Neural crest cell (in vitro differentiated cells): Measurements from ENCODE around the gene FAXDC2. TPM values are rescaled to one million over a fixed set of nuclear protein-coding genes. Genes with fewer than 3 reads are reported as not detected.
"Not testable (repeated sequence)": the region's sequence is repeated elsewhere in the genome, so short reads cannot be mapped to it uniquely, and the experiment has no call there.

Source experiments
- DNase-seq: peaks from one replicate; pipeline ENCODE4 v3.0.0; 2021; ENCODE audit warnings: low read depth, mixed read lengths, low spot score
- H3K27ac Mint-ChIP-seq: one replicate; pipeline ENCODE4 v1.8.0; 2021; ENCODE audit warnings: mild to moderate bottlenecking, mixed read lengths; ENCODE audit not compliant: unreplicated experiment
- H3K27me3 Mint-ChIP-seq: 2 replicates; pipeline ENCODE4 v1.8.0; 2021; ENCODE audit warnings: low read depth, mild to moderate bottlenecking, mixed read lengths
- H3K36me3 Mint-ChIP-seq: 2 replicates; pipeline ENCODE4 v1.8.0; 2021; ENCODE audit warnings: low read depth, mild to moderate bottlenecking, mixed read lengths
- H3K4me1 Mint-ChIP-seq: 2 replicates; pipeline ENCODE4 v1.8.0; 2021; ENCODE audit warnings: mixed read lengths
- H3K4me3 Mint-ChIP-seq: one replicate; pipeline ENCODE4 v1.8.0; 2021; ENCODE audit warnings: mild to moderate bottlenecking, mixed read lengths
- H3K9me3 Mint-ChIP-seq: 2 replicates; pipeline ENCODE4 v1.8.0; 2021; ENCODE audit warnings: mixed read lengths
- total RNA-seq: library from RNA; stranded (reverse); gene quantifications from 2 replicates; pipeline ENCODE4 v1.2.1, GENCODE V29; 2021
- TF ChIP-seq, protein P1 (sequence below): fragments of 200-600 bp; sonication (generic); conservative IDR thresholded peaks from 2 replicates; pipeline ENCODE4 v1.5.0; 2021; ENCODE audit warnings: antibody characterized with exemption, mild to moderate bottlenecking

The FAXDC2 gene
- total RNA-seq, 1 donor from 2014 or later: 2.7 TPM

DNA sequence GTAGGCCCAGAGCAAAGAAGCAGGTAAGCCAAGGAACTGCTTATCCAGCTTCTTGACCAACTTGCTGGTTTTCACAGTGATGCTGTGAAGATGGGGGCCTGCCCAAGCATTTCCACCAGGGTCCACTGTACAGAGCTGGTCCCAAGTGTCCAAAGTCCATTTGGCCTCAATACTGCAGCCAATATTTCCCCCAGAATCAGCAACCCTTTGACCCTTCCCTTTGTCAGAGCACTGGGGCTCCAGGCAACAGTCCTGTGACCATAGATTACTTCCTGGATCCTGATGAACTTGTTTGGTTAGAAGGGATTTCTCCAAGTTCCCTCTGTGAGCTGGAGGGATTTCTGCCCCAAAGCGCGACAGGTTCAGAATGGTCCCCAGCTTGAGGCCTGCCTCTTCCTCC, 26.3 kb downstream of the FAXDC2 start:
- DNase-seq: no peak
- Mint-ChIP-seq H3K36me3 (peaks cover 7% of the 10 kb centered on the region), H3K4me3 (no peak overlapping the region), H3K27ac (no peak overlapping the region), H3K4me1 (peaks cover 12% of the 10 kb centered on the region), H3K27me3 (no peaks in the 10 kb centered on the region), H3K9me3 (no peaks in the 10 kb centered on the region)
- TF ChIP-seq, protein P1, sequence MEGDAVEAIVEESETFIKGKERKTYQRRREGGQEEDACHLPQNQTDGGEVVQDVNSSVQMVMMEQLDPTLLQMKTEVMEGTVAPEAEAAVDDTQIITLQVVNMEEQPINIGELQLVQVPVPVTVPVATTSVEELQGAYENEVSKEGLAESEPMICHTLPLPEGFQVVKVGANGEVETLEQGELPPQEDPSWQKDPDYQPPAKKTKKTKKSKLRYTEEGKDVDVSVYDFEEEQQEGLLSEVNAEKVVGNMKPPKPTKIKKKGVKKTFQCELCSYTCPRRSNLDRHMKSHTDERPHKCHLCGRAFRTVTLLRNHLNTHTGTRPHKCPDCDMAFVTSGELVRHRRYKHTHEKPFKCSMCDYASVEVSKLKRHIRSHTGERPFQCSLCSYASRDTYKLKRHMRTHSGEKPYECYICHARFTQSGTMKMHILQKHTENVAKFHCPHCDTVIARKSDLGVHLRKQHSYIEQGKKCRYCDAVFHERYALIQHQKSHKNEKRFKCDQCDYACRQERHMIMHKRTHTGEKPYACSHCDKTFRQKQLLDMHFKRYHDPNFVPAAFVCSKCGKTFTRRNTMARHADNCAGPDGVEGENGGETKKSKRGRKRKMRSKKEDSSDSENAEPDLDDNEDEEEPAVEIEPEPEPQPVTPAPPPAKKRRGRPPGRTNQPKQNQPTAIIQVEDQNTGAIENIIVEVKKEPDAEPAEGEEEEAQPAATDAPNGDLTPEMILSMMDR: no peak

DNA sequence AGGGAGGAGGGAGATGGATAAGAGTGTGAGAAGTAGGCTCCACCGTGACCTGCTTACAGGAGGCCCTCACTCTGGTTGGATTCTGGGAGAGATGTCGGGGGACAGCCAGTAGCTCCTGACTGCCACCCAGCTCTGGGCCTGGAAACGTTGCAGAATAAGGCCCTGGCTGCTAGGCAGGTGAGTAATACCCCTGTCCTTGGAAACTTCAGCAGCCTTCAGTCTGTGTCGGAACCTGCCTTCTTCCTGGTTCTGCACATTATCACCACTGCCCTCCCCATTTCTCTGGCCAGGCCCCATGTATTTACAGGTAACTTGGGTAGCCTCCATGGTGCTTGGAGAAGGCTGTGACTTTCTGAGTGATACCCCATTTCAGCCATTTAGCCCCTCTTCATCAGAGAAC, 26.8 kb downstream of the FAXDC2 start:
- no peaks in the 10 kb centered on the region for H3K27me3 Mint-ChIP-seq
- H3K4me1 Mint-ChIP-seq: peaks cover 17% of the 10 kb centered on the region
- H3K4me3 Mint-ChIP-seq: no peak overlapping the region
- no peaks in the 10 kb centered on the region for H3K9me3 Mint-ChIP-seq
- TF ChIP-seq, protein P1: no peak
- H3K36me3 Mint-ChIP-seq: peaks cover 7% of the 10 kb centered on the region
- DNase-seq: no peak
- no peak overlapping the region for H3K27ac Mint-ChIP-seq

DNA sequence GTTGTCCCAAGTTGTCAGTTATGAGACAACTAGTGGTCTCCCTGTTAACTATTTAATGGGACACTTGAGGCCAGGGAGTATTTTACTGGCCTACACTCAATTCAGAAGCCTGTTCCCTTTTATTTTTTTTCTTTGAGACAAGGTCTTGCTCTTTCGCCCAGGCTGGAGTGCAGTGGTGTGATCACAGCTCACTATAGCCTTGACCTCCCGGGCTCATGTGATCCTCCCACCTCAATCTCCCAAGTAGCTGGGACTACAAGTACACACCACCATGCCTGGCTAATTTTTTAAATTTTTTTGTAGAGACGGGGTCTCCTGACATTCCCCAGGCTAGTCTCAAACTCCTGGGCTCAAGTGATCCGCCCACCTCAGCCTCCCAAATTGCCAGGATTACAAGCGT, 27.5 kb downstream of the FAXDC2 start:
- not testable (repeated sequence) for H3K27me3 Mint-ChIP-seq, H3K27ac Mint-ChIP-seq, H3K36me3 Mint-ChIP-seq, H3K9me3 Mint-ChIP-seq, DNase-seq, H3K4me3 Mint-ChIP-seq
- H3K4me1 Mint-ChIP-seq: peaks cover 18% of the 10 kb centered on the region

DNA sequence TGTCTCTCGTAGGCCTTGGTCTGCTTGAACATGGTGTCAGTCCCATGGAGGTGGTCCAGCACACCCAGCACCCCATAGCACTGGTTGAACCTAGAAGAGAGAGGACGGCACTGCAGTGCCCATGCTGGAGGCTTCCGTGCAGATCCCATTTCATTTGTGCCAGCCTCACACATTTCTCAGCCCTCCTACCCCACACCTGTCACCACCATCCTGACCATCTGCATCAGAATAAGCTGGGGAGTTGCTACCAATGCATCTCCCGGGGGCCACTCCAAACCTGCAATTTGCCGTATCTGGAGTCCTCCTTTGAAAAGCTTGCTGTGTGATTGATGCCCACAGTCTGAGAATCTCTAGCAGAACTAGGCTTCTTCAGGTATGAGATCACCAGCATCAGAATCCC, 30.0 kb downstream of the FAXDC2 start:
- Mint-ChIP-seq H3K27ac (no peak overlapping the region), H3K4me1 (peaks cover 23% of the 10 kb centered on the region), H3K4me3 (no peak overlapping the region), H3K9me3 (no peaks in the 10 kb centered on the region), H3K27me3 (no peaks in the 10 kb centered on the region), H3K36me3 (peaks cover 21% of the 10 kb centered on the region)
- DNase-seq: no peak
- TF ChIP-seq, protein P1: no peak

DNA sequence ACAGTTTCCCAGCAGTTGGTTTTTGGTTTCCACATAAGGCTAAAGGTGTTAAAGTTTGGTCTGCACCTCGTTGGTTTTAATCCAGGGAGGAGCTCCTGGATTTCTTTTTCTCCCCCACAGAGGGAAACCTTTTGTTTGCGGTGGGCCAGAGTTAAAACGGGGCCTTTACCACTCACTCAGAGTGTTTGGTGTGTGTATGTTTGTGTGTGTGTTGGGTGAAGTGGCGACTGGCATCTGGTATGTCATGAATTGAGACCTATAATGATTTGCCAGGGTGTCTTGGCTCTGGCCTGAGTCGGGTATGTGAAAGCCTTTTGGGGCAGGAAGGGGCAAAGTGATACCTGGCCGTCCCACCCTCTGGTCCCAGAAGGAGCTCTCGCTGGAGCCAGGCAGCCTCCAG, 30.9 kb downstream of the FAXDC2 start:
- Mint-ChIP-seq H3K27me3 (no peaks in the 10 kb centered on the region), H3K9me3 (no peaks in the 10 kb centered on the region), H3K27ac (no peak overlapping the region), H3K4me3 (no peak overlapping the region), H3K36me3 (peaks cover 27% of the 10 kb centered on the region), H3K4me1 (peaks cover 23% of the 10 kb centered on the region)
- DNase-seq: no peak
- TF ChIP-seq, protein P1: no peak

DNA sequence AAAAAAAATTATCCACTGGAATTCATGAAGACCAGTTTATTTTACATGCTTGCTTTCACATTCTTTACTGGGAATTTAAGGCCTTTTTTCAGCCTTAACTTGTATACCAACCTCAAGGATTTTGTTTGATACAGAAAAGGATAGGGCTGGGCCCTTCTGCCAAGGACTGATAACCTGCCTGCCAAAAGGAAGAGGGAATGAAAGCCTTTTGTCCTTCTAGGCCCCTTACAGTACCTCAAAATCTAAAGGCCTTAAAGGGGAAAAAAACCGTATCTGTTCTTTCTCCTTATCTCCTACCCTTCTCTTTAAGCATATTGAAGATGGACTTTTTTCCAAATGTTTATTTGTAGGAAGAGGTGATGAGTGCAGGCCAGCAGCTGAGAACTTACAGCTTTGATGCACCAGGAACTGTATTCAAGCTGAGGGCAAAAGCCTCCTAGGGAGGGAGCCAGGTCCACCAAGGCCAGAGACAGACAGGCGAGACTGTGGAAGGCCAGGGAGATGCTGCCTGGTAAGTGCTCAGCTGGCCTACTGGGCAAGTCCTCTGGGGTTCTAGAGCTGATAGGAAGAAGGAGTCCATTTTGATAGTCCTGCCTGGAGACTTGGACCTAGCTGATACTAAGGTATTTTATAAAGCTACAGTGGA, 31.8 kb downstream of the FAXDC2 start:
- no peak overlapping the region for H3K4me3 Mint-ChIP-seq
- H3K4me1 Mint-ChIP-seq: peaks cover 23% of the 10 kb centered on the region
- peaks cover 27% of the 10 kb centered on the region for H3K36me3 Mint-ChIP-seq
- no peaks in the 10 kb centered on the region for H3K9me3 Mint-ChIP-seq
- TF ChIP-seq, protein P1: no peak
- H3K27ac Mint-ChIP-seq: no peak overlapping the region
- no peaks in the 10 kb centered on the region for H3K27me3 Mint-ChIP-seq
- DNase-seq: no peak
